ENCODE measurements around the gene CERS2. TPM values are rescaled to one million over a fixed set of nuclear protein-coding genes. Genes with fewer than 3 reads are reported as not detected.

Gene CERS2
- total and polyA plus RNA-seq, 2 of the 13 experiments (the other 11 are each of a cell fraction or from before 2014, with no cell fraction given) = 269 to 298 TPM

DNA sequence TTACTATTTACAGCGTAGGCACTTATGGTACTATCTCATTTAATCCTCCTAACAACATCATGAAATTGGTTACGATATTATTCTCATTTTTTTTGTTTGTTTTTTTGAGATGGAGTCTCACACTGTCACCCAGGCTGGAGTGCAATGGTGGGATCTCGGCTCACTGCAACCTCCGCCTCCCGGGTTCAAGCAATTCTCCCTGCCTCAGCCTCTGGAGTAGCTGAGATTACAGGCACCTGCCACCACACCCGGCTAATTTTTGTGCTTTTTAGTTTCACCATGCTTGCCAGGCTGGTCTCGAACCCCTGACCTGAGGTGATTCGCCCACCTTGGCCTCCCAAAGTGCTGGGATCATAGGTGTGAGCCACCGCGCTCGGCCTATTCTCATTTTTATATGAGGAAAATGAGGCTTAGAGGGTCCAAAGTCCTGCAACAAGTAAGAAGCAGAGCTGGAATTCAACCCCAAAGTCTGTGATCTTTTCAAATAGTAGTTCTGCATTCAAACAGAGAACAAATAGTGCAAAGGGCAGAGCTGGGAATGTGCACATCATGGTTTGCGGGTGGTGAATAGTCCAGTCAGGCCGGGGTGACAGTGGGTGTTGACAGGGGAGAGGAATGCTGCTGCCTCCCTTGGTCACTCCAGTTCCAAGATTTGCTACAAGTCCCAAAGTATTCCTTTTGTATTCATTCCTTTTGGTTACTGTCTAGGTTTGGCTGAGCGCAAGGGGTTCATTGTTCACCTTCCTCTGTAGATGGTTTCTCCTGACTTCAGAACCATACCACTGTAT is 38.2 kb upstream of the CERS2 start (continued):
- TF ChIP-seq PAXIP1 (CRISPR knock-in tag; conservative IDR thresholded peaks at IDR 0.05) (peak; percentile 99), ZNF598 (CRISPR knock-in tag; IDR thresholded peaks at IDR 0.05; ENCODE audit: borderline replicate concordance) (peak; percentile 71; the same call in 1 of the 2 replicates), NAIF1 (CRISPR knock-in tag; IDR thresholded peaks at IDR 0.05; ENCODE audit: borderline replicate concordance) (no peak), SOX13 (IDR thresholded peaks at IDR 0.05) (peak; percentile 66), SOX13 (CRISPR knock-in tag; conservative IDR thresholded peaks at IDR 0.05 in 1 of 2, IDR thresholded peaks at IDR 0.05 in 1 of 2) (peak in 1 of 2 experiments; percentile 84; a peak in 2 of 4 replicates), POLR2A (IDR thresholded peaks at IDR 0.05; ENCODE audit: insufficient read depth in 1 of 2, low read depth in 2 of 2, low read length in 2 of 2) (peak; percentile 72 to 87), ZNF205 (CRISPR knock-in tag; IDR thresholded peaks at IDR 0.05) (peak; percentile 39), FOXO1 (CRISPR knock-in tag; IDR thresholded peaks at IDR 0.05) (peak; percentile 87), ARID2 (CRISPR knock-in tag; IDR thresholded peaks at IDR 0.05; ENCODE audit: borderline replicate concordance) (0 out of 2 replicates have a peak, but pooled peaks have one; percentile 47), HDAC2 (CRISPR knock-in tag; IDR thresholded peaks at IDR 0.05) (peak; percentile 92), KIAA2018 (CRISPR knock-in tag; IDR thresholded peaks at IDR 0.05; ENCODE audit: borderline replicate concordance) (no peak), YEATS4 (CRISPR knock-in tag; IDR thresholded peaks at IDR 0.05; ENCODE audit: borderline replicate concordance) (0 out of 2 replicates have a peak, but pooled peaks have one; percentile 32)
